ENCODE measurements around the gene FCN1.

DNA sequence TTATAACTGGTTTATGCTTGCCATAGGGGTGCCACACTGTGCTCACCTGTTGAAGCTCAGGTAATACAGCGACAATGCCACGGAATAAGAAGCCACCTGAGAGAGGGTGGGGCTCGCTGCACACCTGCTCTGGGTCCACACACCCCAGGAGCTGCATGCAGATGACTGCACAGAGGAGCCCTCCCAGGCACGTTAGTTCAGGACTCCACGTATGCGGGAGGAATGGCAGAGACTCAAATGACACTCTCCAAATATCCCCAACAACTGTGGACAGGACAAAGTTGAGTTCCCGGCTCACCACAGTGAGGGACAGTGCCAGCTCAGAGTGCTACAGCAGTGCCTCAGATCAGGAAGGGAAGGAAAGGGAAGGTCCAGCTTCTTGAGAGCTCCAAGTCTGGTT is 5.8 kb upstream of the FCN1 start:
- TF ChIP-seq POLR2AphosphoS5 (IDR thresholded peaks at IDR 0.05) (no peak), CTCF (IDR thresholded peaks at IDR 0.05 in 8 of 11, conservative IDR thresholded peaks at IDR 0.05 in 3 of 11) (no peak)

Data from spleen (tissue), 7 donors.